ENCODE measurements around the gene ARHGAP6. TPM values are rescaled to one million over a fixed set of nuclear protein-coding genes. Genes with fewer than 3 reads are reported as not detected.

ARHGAP6 gene, protein sequence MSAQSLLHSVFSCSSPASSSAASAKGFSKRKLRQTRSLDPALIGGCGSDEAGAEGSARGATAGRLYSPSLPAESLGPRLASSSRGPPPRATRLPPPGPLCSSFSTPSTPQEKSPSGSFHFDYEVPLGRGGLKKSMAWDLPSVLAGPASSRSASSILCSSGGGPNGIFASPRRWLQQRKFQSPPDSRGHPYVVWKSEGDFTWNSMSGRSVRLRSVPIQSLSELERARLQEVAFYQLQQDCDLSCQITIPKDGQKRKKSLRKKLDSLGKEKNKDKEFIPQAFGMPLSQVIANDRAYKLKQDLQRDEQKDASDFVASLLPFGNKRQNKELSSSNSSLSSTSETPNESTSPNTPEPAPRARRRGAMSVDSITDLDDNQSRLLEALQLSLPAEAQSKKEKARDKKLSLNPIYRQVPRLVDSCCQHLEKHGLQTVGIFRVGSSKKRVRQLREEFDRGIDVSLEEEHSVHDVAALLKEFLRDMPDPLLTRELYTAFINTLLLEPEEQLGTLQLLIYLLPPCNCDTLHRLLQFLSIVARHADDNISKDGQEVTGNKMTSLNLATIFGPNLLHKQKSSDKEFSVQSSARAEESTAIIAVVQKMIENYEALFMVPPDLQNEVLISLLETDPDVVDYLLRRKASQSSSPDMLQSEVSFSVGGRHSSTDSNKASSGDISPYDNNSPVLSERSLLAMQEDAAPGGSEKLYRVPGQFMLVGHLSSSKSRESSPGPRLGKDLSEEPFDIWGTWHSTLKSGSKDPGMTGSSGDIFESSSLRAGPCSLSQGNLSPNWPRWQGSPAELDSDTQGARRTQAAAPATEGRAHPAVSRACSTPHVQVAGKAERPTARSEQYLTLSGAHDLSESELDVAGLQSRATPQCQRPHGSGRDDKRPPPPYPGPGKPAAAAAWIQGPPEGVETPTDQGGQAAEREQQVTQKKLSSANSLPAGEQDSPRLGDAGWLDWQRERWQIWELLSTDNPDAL (N-terminal part only)
- total RNA-seq: 0.43 and 1.5 TPM in 2 replicates

DNA sequence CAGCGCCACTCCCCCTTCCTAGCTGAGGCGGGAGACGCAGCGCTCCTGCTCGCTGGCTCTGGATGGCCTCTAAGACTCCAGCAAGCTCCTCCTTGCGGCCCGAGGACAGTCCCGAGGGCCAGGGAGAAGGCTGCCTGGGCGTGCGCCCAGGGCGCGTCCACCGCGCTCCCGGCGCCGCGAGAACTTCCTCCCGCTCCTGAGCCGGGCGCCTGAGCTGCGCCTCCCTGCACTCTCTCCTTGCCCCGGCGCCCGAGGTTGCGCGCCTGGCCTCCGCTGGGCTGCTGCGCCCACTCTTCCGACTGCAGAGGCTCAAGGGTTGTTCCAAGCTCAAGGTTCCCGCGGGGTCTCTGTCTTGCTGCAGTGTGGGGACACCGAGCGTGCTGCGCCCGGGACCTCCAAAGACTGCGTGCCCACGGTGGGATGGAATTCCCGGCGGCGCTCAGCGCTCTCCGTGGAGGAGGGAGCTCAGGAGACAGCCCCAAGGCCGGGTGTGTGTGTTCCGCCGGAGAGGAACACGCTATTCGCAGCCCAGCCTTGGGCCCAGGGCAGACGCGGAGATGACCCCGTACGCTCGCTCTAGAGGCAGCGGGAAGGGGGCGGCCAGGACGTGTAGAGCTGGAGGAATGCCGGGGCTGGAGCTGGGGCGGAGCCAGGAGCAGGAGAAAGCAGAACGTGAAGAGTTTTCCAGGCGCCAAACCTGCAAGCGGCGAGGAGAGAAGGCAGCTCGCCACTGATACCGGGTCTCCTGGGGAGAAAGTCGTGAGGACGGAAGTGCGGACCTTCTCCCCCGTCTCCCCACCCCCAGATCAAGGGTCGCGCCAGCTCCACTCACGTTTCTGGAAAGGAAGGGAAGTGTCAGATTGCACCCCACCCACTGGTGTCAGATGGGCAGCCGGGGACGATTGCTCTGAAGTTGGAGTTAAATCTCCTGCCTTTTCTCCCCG is at the start of gene ARHGAP6:
Gene ARHGAP6 (minus strand): TSS at position 753 of the 944 bp plus-strand sequence. CDS start 1,092 bp downstream, outside the sequence.

DNA sequence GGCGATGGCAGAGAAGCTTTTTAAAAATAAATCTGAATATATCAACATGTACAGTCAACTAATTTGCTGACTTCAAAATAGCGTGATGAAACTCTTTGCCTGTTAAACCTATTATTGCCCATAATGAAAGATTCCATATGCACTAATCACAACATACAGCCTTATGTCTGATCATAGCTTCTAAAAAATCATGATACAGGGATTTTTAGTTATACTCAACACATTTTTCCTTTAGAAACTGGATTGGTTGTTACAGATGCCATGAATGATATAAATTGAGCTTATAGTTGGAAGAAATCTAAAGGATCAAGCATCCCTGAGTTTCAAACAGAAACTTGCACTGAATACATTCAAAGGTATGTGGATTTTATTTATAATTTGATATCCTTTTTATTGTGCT is 372.6 kb downstream of the ARHGAP6 start, which contains the start of gene AMELX:
Gene AMELX (plus strand): TSS at position 301 of the 400 bp plus-strand sequence. CDS start 1,376 bp downstream, outside the sequence.

DNA sequence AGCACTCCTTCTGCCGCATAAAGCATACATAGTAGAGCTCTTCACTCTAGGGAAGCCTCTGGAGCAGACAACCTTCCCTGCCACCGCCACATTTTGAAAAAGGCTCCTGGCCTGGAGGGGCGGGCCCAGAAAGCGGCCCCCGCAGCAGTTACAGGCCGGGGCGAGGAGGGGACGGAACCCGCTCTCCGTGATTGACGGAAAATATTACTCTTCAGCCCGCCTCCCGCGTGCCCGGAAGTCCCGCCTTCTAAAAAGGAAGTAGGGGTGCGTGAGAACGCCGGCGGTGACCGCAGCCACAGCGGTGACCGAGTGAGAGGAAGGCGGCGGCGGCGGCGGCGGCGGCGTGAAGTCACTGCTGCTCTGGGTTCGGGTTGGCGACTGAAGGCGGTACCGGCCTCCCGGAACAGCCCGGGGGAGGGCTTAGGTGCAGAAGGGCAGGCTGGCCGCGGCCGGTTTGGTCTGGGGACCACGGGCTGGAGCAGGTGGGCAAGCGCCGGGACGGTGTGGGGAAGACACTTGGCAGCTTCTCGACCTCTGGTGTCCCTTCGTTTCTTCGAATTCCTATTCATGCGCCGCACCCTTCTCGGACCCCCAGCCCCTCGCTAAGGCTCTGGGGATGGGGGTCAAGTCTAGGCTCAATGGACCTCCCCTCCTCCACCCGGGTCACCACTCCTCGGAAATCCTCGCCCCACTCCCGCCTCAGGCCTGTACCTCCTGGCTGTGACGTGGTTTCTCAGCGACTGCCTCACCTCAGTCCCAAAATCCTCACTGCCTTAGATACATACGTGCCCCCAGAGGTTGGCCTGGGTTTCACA is 554.5 kb downstream of the ARHGAP6 start, which contains the start of gene HCCS:
Gene HCCS (plus strand): TSS at position 296 of the 815 bp plus-strand sequence. CDS start 729 bp downstream, outside the sequence.

Other genes starting within 250 kb of the ARHGAP6 start
- 20.7 and 21.6 TPM in 2 replicates for gene MSL3, start 92.3 kb upstream of the ARHGAP6 start, total RNA-seq